GM18907 (cell line): Measurements from ENCODE around the gene TMEM61.

Experiments
- ATAC-seq: cut with Tn5 transposase; IDR thresholded peaks from one replicate; pipeline ENCODE4 v1.9.1; 2021; ENCODE audit warnings: mild to moderate bottlenecking, moderate library complexity; ENCODE audit not compliant: unreplicated experiment

The TMEM61 gene

DNA sequence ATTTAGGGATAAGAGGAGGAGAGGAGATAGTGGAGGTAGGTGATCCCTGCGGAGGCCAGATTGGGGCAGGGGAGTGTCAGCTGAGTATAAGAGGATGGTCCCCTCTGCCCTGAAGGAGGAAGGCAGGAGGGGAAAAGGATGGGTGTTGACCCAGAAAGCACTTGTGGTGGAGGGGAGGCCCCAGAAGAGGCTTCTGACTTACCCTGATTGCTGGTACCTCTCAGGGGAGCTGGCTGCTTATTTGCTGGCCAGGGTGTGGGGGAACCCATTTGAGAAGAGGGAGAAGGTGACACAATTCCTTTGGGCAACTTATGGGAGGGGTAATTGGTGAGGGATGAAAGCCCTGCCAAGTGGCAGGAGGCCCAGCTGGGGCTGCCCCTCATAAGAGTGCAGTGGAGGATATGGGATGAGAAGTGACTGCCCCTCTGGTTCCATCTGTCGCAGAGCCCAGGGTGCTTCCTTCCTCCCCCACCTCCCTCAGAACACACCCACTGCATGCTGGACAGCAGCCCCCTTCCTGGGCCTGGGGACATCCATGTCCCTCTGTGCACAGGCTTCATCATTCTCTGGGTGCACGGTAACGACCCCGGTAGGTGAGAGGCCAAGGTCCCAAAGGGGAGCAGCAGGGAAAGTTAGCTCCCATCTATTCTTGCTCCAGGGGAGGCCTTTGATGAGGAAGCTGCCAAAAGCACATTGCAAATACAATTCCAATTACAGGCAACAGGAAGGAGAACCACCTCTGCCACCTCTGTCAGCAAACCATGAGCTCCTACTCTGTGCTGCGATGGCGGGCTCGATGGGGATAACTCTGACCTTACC lies 57.5 kb downstream of the TMEM61 start:
- no peak for ATAC-seq

DNA sequence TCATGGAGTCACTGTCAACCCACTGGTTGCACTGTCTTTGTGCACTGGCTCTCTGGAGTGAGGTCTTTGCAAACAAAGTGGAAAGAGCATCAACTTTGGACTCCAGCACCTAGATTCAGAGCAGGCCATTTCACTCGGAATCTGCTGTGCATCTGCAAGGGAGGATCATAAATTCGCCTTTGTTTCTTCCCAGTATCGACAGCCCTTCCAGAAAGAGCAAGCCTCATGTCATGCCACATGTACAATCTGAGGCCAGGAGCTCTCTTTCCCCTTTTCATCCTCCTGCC lies 58.1 kb downstream of the TMEM61 start:
- ATAC-seq = no peak

DNA sequence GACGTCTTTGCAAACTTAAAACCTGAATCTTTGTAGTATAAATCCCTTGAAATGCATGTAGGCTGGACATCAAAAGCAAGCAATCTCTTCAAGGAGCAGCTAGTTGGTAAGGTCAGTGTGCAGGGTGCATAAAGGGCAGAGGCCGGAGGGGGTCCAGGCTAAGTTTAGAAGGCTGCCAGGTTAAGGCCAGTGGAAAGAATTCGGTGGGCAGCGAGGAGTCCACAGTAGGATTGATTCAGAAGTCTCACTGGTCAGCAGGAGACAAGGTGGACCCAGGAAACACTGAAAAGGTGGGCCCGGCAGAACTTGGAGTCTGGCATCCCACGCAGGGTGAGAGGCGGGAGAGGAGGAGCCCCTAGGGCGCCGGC lies 58.5 kb downstream of the TMEM61 start:
- ATAC-seq = no peak

DNA sequence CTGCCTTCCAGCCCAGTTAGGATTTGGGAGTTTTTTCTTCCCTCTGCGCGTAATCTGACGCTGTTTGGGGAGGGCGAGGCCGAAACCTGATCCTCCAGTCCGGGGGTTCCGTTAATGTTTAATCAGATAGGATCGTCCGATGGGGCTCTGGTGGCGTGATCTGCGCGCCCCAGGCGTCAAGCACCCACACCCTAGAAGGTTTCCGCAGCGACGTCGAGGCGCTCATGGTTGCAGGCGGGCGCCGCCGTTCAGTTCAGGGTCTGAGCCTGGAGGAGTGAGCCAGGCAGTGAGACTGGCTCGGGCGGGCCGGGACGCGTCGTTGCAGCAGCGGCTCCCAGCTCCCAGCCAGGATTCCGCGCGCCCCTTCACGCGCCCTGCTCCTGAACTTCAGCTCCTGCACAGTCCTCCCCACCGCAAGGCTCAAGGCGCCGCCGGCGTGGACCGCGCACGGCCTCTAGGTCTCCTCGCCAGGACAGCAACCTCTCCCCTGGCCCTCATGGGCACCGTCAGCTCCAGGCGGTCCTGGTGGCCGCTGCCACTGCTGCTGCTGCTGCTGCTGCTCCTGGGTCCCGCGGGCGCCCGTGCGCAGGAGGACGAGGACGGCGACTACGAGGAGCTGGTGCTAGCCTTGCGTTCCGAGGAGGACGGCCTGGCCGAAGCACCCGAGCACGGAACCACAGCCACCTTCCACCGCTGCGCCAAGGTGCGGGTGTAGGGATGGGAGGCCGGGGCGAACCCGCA lies 59.1 kb downstream of the TMEM61 start, which contains the start of gene PCSK9:
Gene PCSK9 (plus strand): TSS at position 207 of the 741 bp plus-strand sequence. CDS start 290 bp downstream, at position 497.
- no peak for ATAC-seq

DNA sequence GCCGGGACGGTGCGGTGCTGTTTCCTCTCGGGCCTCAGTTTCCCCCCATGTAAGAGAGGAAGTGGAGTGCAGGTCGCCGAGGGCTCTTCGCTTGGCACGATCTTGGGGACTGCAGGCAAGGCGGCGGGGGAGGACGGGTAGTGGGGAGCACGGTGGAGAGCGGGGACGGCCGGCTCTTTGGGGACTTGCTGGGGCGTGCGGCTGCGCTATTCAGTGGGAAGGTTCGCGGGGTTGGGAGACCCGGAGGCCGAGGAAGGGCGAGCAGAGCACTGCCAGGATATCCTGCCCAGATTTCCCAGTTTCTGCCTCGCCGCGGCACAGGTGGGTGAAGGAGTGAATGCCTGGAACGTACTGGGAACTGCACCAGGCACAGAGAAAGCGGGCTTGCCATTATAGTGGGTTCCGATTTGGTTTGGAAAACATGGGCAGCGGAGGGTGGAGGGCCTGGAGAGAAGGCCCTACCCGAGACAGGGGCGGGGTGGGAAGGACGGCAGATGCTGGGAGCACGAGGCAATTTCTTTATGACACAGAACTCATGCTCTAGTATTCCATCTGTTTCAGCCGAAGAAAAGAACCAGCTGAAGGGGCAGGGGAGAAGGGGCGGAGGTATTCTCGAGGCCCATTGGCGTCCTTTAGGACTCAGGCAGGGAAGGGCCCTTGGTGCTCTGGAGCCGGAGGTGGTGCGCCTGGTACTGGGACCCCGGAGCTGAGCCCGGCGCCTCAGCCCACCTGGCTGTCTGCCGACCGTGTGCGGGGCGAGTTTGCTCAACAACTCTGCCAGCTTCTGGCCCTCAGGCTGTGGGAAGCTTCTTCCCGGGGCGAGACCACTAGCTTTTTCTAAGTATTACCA lies 59.9 kb downstream of the TMEM61 start:
- ATAC-seq = no peak

DNA sequence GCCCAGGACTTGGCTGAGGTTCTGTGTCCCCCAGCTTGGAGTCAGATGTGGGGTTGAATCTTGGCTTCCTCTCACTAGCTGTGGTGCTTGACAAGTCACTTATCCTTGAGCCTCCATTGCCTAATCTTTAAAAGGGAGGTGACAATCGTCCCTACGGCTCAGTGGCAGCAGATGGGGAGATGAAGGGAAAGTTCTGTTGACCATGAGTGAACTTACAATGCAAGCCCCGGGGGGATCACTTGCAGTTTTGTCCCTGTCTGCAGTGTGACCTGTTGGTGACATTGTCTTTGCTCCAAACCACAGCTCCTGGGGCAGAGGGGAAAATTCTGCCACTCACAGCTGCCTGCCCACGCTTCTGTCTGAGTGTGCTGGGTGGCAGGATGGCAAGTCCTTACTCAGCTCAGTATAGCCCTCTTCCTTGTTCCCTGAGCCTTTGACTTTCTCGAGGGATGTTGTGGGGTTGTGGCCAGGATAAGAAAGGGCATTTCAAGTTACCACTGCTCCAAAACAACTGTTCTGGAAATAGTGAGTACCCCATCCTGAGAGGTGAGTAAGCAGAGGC lies 60.6 kb downstream of the TMEM61 start:
- ATAC-seq = no peak

DNA sequence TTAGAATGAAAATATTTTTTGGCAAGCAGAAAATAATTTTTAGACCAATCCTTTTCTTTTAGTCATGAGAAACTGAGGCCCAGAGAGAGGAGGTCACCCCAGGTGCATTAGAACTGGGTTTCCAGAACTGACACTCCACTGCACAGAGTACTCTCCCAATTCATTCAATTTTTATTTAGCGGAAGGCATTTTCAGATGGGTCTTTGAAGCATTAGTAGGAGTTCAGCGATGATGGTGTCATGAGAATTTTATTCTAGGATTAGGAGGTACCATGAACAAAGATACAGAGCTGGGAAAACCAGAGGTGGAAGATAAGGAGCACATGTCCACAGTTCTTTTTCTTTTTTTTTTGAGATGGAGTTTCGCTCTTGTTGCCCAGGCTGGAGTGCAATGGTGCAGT lies 61.2 kb downstream of the TMEM61 start:
- ATAC-seq = no peak
